HG02678 (cell line): ENCODE measurements around the gene NCK1.

Experiments
- ATAC-seq: cut with Tn5 transposase; IDR thresholded peaks from one replicate; pipeline ENCODE4 v1.9.1; 2021; ENCODE audit warnings: mild to moderate bottlenecking, moderate library complexity; ENCODE audit not compliant: unreplicated experiment

The NCK1 gene

DNA sequence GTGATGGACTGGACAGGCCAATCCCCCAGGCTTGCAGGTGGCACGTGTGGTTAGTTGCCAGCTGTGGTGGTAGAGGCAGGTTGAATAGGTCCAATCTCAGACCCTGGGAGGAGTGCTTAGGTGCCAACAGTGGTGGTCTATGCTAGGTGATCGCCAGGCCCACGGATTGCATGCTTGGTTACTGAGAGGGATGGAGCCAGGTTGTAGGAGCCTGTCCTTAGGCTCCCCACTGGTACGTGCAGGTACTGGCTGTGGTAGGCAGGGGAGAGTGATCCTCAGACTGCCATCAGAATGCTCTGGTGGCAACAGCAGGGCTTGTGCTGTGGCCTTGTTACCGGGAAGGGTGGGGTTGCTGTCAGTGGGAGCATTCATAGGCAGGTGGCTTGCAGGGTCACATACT lies 44.7 kb downstream of the NCK1 start:
- no peak for ATAC-seq

DNA sequence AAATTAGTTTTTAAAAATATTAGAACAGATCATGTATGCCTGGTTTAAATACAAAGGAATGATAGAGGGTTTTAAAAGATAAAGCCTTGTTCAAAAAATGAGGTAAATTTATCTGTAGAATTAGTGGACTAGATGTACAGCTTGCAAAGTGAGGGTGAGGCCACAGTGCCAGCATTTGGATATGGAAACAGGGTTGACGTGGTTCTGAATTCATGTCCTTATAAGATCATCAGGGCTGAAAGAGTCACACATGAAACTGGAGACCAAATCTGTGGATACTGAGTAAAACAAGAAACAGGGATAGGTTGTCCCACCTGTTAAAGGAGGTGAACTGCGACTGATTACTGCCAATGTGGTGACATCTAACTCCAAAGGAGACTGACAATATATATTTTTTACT lies 46.3 kb downstream of the NCK1 start:
- no peak for ATAC-seq

GRCh38 chr3:136909187-136909586 lies 47.2 kb downstream of the NCK1 start:
- peak; percentile 69 for ATAC-seq

GRCh38 chr3:136910697-136911096 lies 48.7 kb downstream of the NCK1 start:
- no peak for ATAC-seq

GRCh38 chr3:136913168-136913567 lies 51.2 kb downstream of the NCK1 start:
- ATAC-seq, result no peak

DNA sequence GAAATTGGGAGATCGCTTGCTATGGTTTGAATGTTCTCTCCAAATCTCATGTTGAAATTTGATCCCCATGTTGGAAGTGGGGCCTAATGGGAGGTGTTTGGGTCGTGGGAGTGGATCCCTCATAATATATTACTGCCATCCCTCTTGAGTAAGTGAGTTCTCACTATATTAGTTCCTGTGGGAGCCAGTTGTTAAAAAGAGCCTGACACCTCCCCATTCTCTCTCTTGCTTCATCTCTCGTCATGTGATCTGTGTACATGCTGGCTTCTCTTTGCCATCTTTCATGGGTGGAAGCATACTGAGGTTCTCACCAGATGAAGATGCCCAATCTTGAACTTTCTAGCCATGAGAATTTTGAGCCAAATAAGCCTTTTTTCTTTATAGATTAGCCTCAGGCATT lies 52.7 kb downstream of the NCK1 start:
- ATAC-seq, result no peak

DNA sequence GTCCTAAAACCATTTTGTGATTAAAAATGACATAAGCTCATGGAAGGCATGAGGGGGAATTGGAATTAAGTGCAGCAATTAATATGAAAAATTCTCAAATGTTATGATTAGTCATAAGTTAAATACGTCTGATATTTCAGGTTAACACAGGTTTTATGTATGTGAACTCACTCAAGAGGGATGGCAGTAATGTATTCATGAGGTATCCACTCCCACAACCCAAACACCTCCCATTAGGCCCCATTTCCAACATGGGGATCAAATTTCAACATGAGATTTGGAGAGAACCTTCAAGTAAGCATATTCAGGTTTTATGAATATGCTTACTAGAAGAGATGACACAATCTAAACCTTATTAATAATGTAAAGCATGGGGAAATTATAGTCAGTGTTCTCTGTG lies 54.2 kb downstream of the NCK1 start:
- ATAC-seq, result no peak

DNA sequence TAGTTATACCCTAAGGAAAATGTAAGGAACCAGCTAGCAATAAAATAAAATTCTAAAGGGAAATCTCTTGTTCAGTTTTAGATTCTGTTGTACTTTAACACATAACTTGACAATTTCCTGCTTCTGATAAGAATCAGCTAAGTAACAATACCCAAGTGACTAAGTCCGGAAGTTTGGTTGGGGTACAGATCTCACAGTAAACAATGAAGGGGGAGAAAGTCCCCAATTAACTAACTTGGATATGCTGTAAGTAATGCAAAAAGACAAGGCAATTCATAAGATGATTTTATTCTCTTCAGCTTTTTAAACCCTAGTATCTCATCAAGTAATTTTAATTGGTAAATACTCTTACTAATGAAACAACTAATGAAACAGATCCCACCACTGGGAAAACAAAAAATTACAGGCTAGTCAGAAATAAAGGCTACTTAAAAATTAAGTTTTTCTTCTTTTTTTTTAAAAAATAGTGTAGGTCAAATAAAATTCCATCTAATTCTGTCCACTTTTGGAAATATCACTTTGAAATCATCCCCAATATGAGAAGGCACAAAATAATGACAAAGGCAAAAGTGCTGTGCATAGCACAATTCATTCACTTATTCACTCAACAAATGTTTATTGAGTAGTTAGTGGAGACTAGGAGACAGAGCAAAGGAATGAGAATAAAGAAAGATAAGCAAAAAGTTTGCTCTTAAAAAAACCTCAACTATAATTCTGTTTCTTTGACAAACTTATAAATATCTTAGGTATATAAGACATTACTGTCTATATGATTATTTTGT lies 58.0 kb downstream of the NCK1 start:
- ATAC-seq, result peak; percentile 63

DNA sequence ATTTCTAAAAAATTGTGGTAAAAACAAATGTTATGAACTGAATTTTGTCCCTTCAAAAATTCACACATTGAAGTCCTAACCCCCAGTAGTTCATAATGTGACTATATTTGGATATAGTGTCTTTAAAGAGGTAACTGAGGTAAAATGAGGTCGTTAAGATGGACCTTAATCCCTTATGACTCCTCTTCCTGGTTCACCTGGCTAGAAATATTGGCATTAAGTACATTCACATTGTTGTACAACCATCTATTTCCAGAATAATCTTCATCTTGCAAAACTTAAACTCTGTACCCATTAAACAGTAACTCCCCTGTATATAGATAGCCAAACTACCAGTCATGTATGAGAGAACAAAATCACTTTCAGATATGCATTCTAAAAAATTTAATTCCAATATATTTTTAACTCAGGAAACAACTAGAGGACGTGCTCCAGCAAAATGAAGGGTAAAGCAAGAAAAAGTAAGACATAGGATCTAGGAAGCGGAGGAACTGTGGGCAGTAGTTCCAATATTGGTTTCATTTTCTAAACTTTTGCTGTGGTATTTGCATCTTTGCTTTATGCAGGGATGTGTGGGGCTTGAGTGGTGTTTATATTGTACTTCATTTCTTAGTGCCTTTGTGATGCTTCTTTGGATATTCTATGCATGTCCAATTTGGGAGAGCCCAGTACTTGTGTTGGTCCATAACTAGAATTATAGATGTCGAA lies 59.0 kb downstream of the NCK1 start:
- ATAC-seq, result no peak

DNA sequence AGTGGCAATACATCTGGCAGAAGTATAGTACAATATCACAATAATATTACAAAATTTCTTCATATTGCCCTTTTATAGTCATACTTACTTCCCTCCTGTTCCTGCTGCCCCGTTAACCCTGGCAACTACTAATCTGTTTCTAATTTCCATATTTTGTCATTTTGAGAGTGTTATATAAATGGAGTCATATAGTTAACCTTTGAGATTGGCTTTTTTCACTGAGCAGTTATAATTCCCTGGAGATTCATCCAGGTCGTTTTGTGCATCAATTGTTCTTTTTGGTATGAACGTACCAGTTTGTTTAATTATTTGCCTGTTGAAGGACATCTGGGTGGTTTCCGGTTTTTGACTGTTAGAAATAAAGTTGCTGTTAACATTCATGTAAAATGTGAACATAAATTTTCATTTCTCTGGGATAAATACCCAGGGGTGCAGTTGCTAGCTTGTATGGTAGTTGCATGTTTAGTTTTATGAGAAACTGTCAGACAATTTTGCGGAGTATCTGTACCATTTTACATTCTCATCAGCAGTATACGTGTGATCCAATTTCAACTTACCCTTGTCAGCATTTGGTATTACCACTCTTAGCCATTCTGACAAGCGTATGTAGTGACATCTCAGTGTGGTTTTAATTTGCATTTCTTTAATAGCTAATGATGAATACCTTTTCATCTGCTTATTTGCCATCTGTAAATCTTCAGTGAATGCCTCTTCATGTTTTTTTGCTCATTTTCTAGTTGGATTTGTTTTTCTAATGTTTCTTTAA lies 63.6 kb downstream of the NCK1 start:
- ATAC-seq, result peak; percentile 54

- ATAC-seq, result no peak
Measured at GRCh38 chr3:136928240-136928639, 66.2 kb downstream of the NCK1 start.

GRCh38 chr3:136929977-136930670 lies 68.1 kb downstream of the NCK1 start:
- ATAC-seq, result no peak

DNA sequence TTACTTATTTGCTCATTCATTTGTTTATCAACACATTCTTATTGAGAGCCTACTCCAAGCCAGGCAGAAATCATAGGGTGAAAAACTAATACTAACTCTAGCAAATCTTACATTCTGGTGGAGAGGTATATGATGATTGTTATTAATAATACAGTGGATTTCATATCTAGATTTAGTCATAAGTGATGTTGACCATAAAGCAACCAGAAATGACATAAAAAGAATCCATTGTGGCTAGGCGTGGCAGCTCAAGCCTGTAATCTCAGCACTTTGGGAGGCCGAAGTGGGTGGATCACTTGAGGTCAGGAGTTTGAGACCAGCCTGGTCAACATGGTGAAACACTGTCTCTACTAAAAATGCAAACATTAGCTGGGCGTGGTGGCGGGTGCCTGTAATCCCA lies 69.6 kb downstream of the NCK1 start:
- ATAC-seq, result no peak

DNA sequence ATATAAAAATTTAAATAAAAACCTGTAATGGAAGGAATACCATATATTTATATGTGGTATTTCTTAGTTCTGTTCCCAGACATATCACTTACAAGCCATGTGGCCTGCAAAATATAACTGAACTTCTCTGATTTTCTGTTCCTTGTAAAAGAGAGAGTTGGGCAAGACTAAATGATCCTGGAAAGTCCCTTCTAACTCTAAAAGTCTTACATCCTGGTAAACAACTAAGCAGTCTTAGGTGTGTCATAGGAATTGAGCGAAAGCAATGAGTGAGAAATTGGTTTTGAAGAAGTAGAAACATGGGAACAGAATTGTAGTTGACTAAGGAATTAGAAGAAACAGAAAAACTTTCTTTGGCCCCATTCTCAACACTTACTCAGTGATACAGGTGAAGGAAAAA lies 70.5 kb downstream of the NCK1 start:
- no peak for ATAC-seq

GRCh38 chr3:136932978-136933772 lies 71.2 kb downstream of the NCK1 start:
- ATAC-seq, result no peak

DNA sequence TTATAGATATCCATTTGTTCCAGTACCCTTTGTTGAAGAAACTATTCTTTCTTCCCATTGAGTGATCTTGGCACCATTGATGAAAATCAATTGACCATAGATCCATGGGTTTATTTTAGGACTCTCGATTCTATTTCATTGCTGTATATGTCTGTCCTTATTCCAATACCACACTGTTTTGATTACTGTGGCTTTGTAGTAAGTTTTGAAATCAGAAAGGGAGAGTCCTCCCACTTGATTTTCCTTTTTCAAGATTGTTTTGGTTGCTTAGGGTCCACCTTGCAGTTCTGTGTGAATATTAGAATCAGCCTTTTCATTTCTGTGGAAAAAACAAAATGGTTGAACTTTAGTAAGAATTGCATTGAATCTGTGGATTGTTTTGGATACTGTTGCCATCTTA lies 75.2 kb downstream of the NCK1 start:
- ATAC-seq, result no peak

DNA sequence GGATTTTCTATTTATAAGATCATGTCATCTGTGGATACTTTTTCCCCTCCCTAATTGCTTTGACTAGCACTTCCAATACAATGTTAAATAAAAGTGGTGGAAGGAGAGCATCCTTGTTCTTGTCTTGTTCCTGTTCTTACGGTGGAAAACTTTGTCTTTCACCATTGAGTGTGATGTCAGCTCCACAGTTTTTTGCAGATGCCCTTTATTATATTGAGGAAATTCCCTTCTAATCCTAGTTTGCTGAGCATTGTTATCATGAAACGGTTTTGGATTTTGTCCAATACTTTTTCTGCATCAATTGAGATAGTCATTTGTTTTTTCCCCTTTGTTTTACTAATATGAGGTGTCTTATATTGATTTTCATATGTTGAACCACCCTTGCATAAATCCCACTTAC lies 75.8 kb downstream of the NCK1 start:
- ATAC-seq, result no peak

GRCh38 chr3:136938334-136938733 lies 76.3 kb downstream of the NCK1 start:
- no peak for ATAC-seq

DNA sequence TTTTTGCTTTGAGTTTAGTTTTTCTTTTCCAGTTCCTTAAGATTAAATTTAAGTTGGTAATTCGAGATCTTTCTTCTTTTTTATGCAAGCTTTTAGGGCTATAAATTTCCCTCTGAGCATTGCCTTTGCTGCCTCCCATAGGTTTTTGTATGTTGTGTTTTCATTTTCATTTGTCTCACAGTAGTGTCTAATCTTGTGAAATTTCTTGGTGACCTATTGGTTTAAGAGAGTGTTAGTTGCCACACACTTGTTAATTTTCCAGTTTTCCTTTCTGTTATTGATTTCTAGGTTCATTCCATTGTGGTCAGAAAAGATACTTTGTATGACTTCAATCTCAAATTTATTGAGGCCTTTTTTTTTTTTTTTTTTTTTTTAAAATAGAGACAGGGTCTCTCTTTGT lies 77.5 kb downstream of the NCK1 start:
- no peak for ATAC-seq

DNA sequence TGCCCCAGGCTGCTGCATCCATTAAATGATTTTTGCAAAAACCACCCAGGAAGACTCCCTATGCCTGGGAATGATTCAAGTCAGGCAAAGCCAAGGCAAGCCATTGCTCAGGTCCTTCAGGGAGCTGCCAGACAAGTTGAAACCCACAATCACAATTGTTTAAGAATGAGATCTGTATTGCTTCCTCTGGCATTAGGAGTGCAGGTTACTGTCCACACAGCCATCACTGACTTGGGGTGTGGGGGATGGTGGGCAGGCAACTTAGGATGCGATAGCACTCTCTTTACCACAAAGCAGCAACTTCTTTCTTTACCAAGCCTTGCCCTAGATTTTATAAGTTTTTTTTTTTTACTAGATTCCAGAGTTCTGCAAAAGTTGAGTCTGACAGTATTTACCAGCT lies 80.8 kb downstream of the NCK1 start:
- ATAC-seq, result no peak
